ENCODE measurements around the gene ABI2. TPM values are rescaled to one million over a fixed set of nuclear protein-coding genes. Genes with fewer than 3 reads are reported as not detected.

Gene ABI2
- 10 to 100 TPM in 3 of 6 experiments, 1 to 10 TPM in 3; 5.2 to 13.9 (median 8.9) TPM for total RNA-seq
- long read RNA-seq, full-length matches to known transcripts = 1 of 7 reads
- long read RNA-seq, partial matches to known transcripts = 1 of 7 reads
- long read RNA-seq, other reads (novel, unspliced or antisense) = 5 of 7 reads

- peak within 1 kb of the TSS; percentile 96 for H3K4me3 ChIP-seq
- 0% methylated on average over 2 of the region's 98 CpGs for WGBS (ENCODE audit: insufficient coverage, low coverage, low lambda C conversion rate, missing lambda C conversion rate)
- peak; percentile 95 to 97 (median 96) for ATAC-seq
These were observed at the start of gene ABI2 for GRCh38 chr2:203327901-203328759. TSS of gene ABI2 (plus strand) at chr2:203328394. CDS start at chr2:203328515, 121 bp downstream.

GRCh38 chr2:203279288-203279687, 48.9 kb upstream of the ABI2 start:
- Histone ChIP-seq H3K4me1 (no peaks in the 10 kb centered on the region), H3K36me3 (peaks cover 0 to 65% (median 15%) of the 10 kb centered on the region in 4 donors)
- TF ChIP-seq CTCF (IDR thresholded peaks at IDR 0.05) (no peak), POLR2A (IDR thresholded peaks at IDR 0.05) (no peak)

More at GRCh38 chr2:203327901-203328759, at the start of gene ABI2:
- no peaks in the 10 kb centered on the region for H3K36me3 ChIP-seq
- no peak for TF ChIP-seq POLR2A (IDR thresholded peaks at IDR 0.05)
- no peak for TF ChIP-seq CTCF (IDR thresholded peaks at IDR 0.05)
- H3K27me3 ChIP-seq = no peaks in the 10 kb centered on the region
- H3K4me1 ChIP-seq = peaks cover 0 to 6% (median 0%) of the 10 kb centered on the region in 4 donors
- no peaks in the 10 kb centered on the region for H3K9me3 ChIP-seq
- intact Hi-C loops (cut with DNase I) = no loop called here
- peak within 1 kb of the TSS; percentile 23 to 73 (median 41) for H3K27ac ChIP-seq
- peak; percentile 86 to 88 (median 86) for DNase-seq

GRCh38 chr2:203280428-203281064, 47.6 kb upstream of the ABI2 start:
- Histone ChIP-seq H3K4me1 (no peaks in the 10 kb centered on the region), H3K4me3 (no peak overlapping the region), H3K27ac (no peak overlapping the region), H3K36me3 (peaks cover 0 to 71% (median 15%) of the 10 kb centered on the region in 4 donors), H3K27me3 (no peaks in the 10 kb centered on the region), H3K9me3 (no peaks in the 10 kb centered on the region)
- DNase-seq (no peak), ATAC-seq (no peak)
- WGBS (ENCODE audit: insufficient coverage, low coverage, low lambda C conversion rate, missing lambda C conversion rate) = 84% methylated on average over 6 of the region's 6 CpGs
- intact Hi-C loops (cut with DNase I) = no loop called here
- TF ChIP-seq POLR2A (IDR thresholded peaks at IDR 0.05) = no peak
- no peak for TF ChIP-seq CTCF (IDR thresholded peaks at IDR 0.05)

More at GRCh38 chr2:203279288-203279687, 48.9 kb upstream of the ABI2 start:
- no peaks in the 10 kb centered on the region for H3K9me3 ChIP-seq
- H3K4me3 ChIP-seq = no peak overlapping the region
- ATAC-seq = no peak
- intact Hi-C loops (cut with DNase I) = no loop called here
- no peak overlapping the region for H3K27ac ChIP-seq
- DNase-seq = no peak
- no peaks in the 10 kb centered on the region for H3K27me3 ChIP-seq

GRCh38 chr2:203282101-203282500, 46.1 kb upstream of the ABI2 start:
- DNase-seq (no peak), ATAC-seq (no peak)
- 87% methylated on average over 7 of the region's 7 CpGs for WGBS (ENCODE audit: insufficient coverage, low coverage, low lambda C conversion rate, missing lambda C conversion rate)
- no peaks in the 10 kb centered on the region for H3K9me3 ChIP-seq
- no peak overlapping the region for H3K4me3 ChIP-seq
- no peaks in the 10 kb centered on the region for H3K4me1 ChIP-seq
- H3K27me3 ChIP-seq = no peaks in the 10 kb centered on the region
- TF ChIP-seq POLR2A (IDR thresholded peaks at IDR 0.05) (no peak), CTCF (IDR thresholded peaks at IDR 0.05) (no peak)
- intact Hi-C loops (cut with DNase I) = no loop called here
- peaks cover 0 to 76% (median 20%) of the 10 kb centered on the region in 4 donors for H3K36me3 ChIP-seq
- H3K27ac ChIP-seq = no peak overlapping the region

Measured in right lobe of liver (tissue), 6 donors.